Measurements from ENCODE around the gene HAX1.
"Not testable (repeated sequence)": the region's sequence is repeated elsewhere in the genome, so short reads cannot be mapped to it uniquely, and the experiment has no call there.

The HAX1 gene

DNA sequence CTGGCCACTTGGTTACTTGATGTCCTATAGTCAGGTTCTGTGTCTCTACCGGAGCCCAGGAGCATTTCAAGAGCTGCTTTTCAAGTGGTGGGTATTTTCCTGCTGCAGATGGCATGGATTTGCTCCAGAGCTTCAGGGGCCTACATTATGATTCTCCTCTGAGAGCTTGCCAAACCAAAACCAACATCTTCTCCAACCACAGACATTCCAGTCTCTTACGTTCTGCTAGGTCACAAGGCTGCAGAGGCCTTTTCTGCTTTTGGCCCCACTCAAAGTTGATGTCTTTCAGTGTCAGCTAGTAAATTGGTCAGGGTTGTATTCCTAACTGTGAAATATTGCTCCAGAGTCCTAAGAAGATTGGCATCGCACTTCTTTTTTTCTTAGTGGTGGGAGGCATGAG is 33.7 kb downstream of the HAX1 start:
- peaks cover 33% of the 10 kb centered on the region for H3K9me3 ChIP-seq (ENCODE audit: severe bottlenecking)
- no peak overlapping the region for H3K27ac ChIP-seq
- H3K27me3 ChIP-seq (ENCODE audit: insufficient read depth, low read depth, severe bottlenecking) = peaks cover 74% of the 10 kb centered on the region
- no peak overlapping the region for H3K4me3 ChIP-seq (ENCODE audit: low read depth, low read length)
- TF ChIP-seq, protein P1, sequence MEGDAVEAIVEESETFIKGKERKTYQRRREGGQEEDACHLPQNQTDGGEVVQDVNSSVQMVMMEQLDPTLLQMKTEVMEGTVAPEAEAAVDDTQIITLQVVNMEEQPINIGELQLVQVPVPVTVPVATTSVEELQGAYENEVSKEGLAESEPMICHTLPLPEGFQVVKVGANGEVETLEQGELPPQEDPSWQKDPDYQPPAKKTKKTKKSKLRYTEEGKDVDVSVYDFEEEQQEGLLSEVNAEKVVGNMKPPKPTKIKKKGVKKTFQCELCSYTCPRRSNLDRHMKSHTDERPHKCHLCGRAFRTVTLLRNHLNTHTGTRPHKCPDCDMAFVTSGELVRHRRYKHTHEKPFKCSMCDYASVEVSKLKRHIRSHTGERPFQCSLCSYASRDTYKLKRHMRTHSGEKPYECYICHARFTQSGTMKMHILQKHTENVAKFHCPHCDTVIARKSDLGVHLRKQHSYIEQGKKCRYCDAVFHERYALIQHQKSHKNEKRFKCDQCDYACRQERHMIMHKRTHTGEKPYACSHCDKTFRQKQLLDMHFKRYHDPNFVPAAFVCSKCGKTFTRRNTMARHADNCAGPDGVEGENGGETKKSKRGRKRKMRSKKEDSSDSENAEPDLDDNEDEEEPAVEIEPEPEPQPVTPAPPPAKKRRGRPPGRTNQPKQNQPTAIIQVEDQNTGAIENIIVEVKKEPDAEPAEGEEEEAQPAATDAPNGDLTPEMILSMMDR (IDR thresholded peaks at IDR 0.05; ENCODE audit: low read depth, low read length) = no peak
- H3K36me3 ChIP-seq = no peaks in the 10 kb centered on the region
- no peak for DNase-seq

DNA sequence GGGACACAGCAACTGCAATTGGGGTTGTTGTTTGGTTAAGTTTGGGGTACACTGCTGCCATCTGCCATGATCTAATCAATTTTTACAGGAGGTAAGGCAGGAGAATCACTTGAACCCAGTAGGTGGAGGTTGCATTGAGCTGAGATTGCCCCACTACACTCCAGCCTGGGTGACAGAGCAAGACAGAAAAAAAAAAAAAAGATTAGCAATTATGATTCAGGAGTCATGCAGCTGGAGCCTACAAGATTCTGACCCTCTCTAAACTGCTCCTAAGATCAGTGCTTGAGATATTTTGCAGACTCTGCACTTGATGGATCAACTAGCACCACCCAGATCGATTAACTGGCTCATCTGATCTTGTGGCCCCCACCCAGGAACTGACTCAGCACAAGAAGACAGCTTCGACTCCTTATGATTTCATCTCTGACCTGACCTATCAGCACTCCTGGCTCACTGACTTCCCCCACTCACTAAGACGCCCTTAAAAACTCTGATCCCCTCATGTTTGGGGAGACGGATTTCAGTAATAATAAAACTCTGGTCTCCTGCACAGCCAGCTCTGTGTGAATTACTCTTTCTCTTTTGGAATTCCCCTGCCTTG is 35.3 kb downstream of the HAX1 start:
- Histone ChIP-seq H3K9me3 (ENCODE audit: severe bottlenecking) (peaks cover 34% of the 10 kb centered on the region), H3K27me3 (ENCODE audit: insufficient read depth, low read depth, severe bottlenecking) (peaks cover 85% of the 10 kb centered on the region)
- H3K4me3 ChIP-seq (ENCODE audit: low read depth, low read length); H3K36me3 ChIP-seq; DNase-seq; H3K27ac ChIP-seq: not testable (repeated sequence)

DNA sequence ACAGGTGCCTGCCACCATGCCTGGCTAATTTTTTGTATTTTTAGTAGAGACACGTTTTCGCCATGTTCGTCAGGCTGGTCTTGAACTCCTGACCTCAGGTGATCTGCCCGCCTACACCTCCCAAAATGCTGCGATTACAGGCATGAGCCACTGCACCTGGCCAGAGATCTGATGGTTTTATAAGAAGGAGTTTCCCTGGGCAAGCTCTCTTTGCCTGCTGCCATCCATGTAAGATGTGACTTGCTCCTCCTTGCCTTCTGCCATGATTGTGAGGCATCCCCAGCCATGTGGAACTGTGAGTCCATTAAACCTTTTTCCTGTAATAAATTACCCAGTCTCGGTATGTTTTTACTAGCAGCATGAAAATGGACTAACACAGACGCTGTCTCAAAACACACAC is 36.7 kb downstream of the HAX1 start:
- not testable (repeated sequence) for DNase-seq; H3K4me3 ChIP-seq (ENCODE audit: low read depth, low read length); H3K27ac ChIP-seq; H3K36me3 ChIP-seq
- Histone ChIP-seq H3K27me3 (ENCODE audit: insufficient read depth, low read depth, severe bottlenecking) (peaks cover 89% of the 10 kb centered on the region), H3K9me3 (ENCODE audit: severe bottlenecking) (peaks cover 36% of the 10 kb centered on the region)

DNA sequence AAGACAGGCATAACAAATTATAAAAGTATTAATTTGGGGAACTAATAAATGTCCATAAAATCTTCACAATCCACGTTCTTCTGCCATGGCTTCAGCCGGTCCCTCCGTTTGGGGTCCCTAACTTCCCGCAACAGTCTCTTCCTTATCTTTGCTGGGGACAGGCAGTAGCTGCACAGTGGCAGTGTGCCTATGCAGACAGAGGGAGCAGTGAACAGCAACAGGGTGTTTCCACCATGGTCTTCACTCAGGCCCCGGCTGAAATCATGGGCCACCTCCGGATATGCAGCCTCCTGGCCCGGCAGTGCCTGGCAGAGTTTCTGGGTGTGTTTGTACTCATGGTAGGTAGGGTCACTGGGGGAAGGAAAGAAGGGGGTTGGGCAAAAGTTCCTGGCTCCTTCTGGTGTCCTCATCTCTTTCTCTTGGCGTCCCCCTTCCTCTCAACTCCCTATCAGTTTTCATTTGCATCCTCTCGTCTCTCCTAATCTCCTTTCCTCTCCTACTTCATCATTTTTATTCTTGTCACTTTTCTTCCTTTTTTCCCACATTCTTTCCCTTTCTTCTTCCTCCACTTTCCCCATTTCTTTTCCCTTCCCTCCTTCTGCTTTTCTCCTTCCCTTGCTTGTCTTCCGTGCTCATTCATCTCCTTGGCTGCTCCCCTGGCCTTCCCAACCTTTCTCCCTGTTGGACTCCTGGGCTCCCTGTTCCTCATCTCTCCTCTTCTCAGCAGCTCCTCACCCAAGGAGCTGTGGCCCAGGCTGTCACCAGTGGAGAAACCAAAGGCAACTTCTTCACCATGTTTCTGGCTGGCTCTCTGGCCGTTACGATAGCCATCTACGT is 40.0 kb downstream of the HAX1 start:
- not testable (repeated sequence) for H3K27ac ChIP-seq; H3K4me3 ChIP-seq (ENCODE audit: low read depth, low read length); H3K36me3 ChIP-seq; DNase-seq
- Histone ChIP-seq H3K9me3 (ENCODE audit: severe bottlenecking) (peaks cover 45% of the 10 kb centered on the region), H3K27me3 (ENCODE audit: insufficient read depth, low read depth, severe bottlenecking) (peaks cover 92% of the 10 kb centered on the region)

DNA sequence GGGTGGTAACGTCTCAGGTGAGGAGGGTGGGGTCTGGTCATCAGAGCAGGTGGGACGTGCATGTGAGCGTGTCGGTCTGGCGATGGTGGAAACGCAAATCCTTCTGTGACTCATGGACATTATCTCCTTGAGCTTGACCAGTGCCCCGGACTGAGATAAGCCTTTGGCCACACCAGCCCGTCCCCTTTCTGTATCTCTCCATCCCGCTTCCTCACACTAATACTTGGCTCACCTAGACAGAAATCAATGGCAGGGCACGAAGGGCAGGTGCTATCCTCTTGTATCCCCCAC is 40.6 kb downstream of the HAX1 start:
- Histone ChIP-seq H3K9me3 (ENCODE audit: severe bottlenecking) (peaks cover 51% of the 10 kb centered on the region), H3K27me3 (ENCODE audit: insufficient read depth, low read depth, severe bottlenecking) (peaks cover 92% of the 10 kb centered on the region), H3K27ac (no peak overlapping the region), H3K36me3 (no peaks in the 10 kb centered on the region), H3K4me3 (ENCODE audit: low read depth, low read length) (no peak overlapping the region)
- DNase-seq = no peak
- TF ChIP-seq, protein P1 (IDR thresholded peaks at IDR 0.05; ENCODE audit: low read depth, low read length) = no peak

DNA sequence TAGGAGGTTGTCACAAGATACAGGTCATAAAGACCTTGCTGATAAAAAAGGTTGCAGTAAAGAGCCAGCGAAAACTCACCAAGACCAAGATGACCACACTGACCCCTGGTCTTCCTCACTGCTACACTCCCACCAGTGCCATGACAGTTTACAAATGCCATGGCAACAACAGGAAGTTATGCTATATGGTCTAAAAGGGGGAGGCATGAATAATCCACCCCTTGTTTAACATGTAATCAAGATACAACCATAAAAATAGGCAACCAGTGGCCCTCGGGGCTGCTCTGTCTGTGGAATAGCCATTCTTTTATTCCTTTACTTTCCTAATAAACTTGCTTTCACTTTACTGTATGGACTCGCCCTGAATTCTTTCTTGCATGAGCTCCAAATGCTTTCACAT is 41.8 kb downstream of the HAX1 start:
- H3K36me3 ChIP-seq; DNase-seq; H3K4me3 ChIP-seq (ENCODE audit: low read depth, low read length); H3K27ac ChIP-seq: not testable (repeated sequence)
- Histone ChIP-seq H3K27me3 (ENCODE audit: insufficient read depth, low read depth, severe bottlenecking) (peaks cover 92% of the 10 kb centered on the region), H3K9me3 (ENCODE audit: severe bottlenecking) (peaks cover 56% of the 10 kb centered on the region)

DNA sequence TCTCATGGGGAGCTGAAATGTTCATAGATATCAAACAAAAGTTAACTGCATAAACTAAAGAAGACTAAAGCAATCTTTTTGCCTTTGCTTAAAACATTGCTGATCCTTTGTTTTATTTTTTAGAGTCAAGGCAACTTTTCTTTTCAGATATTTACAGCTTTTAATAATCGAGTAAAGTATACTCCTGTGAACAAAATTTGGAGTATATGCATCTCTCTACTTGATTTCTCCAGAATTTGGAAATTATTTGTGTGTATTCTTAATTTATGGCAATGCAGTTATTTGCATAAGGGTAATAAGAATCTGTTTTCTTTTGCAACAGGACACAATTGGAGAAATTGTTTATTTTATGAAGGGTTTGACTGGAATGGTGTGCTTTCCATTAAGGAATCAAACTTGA is 44.3 kb downstream of the HAX1 start:
- no peak for DNase-seq
- no peaks in the 10 kb centered on the region for H3K36me3 ChIP-seq
- H3K27ac ChIP-seq = no peak overlapping the region
- H3K27me3 ChIP-seq (ENCODE audit: insufficient read depth, low read depth, severe bottlenecking) = peaks cover 87% of the 10 kb centered on the region
- peaks cover 49% of the 10 kb centered on the region for H3K9me3 ChIP-seq (ENCODE audit: severe bottlenecking)
- TF ChIP-seq, protein P1 (IDR thresholded peaks at IDR 0.05; ENCODE audit: low read depth, low read length) = no peak
- no peak overlapping the region for H3K4me3 ChIP-seq (ENCODE audit: low read depth, low read length)

DNA sequence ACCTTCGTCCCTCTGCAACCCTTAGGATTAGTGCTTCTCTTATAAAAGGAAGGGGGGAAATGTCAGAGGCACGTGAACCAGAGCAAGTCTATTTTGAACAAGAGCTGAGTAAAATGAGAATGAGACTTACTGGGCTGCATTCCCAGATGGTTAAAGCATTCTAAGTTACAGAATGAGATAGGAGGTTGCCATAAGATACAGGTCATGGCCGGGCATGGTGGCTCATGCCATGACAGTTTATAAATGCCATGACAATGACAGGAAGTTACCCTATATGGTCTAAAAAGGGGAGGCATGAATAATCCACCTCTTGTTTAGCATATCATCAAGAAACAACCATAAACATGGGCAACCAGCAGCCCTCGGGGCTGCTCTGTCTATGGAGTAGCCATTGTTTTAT is 46.0 kb downstream of the HAX1 start:
- Histone ChIP-seq H3K4me3 (ENCODE audit: low read depth, low read length) (no peak overlapping the region), H3K9me3 (ENCODE audit: severe bottlenecking) (peaks cover 49% of the 10 kb centered on the region), H3K27ac (no peak overlapping the region), H3K36me3 (no peaks in the 10 kb centered on the region), H3K27me3 (ENCODE audit: insufficient read depth, low read depth, severe bottlenecking) (peaks cover 88% of the 10 kb centered on the region)
- DNase-seq = no peak
- TF ChIP-seq, protein P1 (IDR thresholded peaks at IDR 0.05; ENCODE audit: low read depth, low read length) = no peak

Data from WERI-Rb-1 (cell line).